HEK293T (cell line): ENCODE measurements around the gene DDAH1.

Experiments
- BHLHE40 ChIP-seq: fragments of 450-650 bp; IDR thresholded peaks from 2 replicates; pipeline ENCODE4 v1.6.1; 2016; ENCODE audit warnings: mild to moderate bottlenecking, moderate library complexity, borderline replicate concordance
- CTBP1 ChIP-seq: fragments of 450-650 bp; IDR thresholded peaks from 2 replicates; pipeline ENCODE4 v1.6.1; 2016; ENCODE audit warnings: borderline replicate concordance
- ELF4 ChIP-seq: fragments of 450-650 bp; IDR thresholded peaks from 2 replicates; pipeline ENCODE4 v1.6.1; 2017; ENCODE audit warnings: antibody characterized with exemption
- FOXA1 ChIP-seq: fragments of 450-650 bp; IDR thresholded peaks from 2 replicates; pipeline ENCODE4 v1.6.1; 2016; ENCODE audit warnings: mild to moderate bottlenecking
- FOXK2 ChIP-seq: fragments of 450-650 bp; IDR thresholded peaks from 2 replicates; pipeline ENCODE4 v1.6.1; 2016; ENCODE audit warnings: mild to moderate bottlenecking
- FOXM1 ChIP-seq: fragments of 450-650 bp; IDR thresholded peaks from 2 replicates; pipeline ENCODE4 v1.6.1; 2017; ENCODE audit warnings: mild to moderate bottlenecking, borderline replicate concordance
- HDGF ChIP-seq: fragments of 450-650 bp; IDR thresholded peaks from 2 replicates; pipeline ENCODE4 v1.6.1; 2017; ENCODE audit warnings: antibody characterized with exemption, borderline replicate concordance
- L3MBTL2 ChIP-seq: fragments of 450-650 bp; conservative IDR thresholded peaks from 2 replicates; pipeline ENCODE4 v1.6.1; 2016; ENCODE audit warnings: mild to moderate bottlenecking
- NFRKB ChIP-seq: fragments of 450-650 bp; IDR thresholded peaks from 2 replicates; pipeline ENCODE4 v1.6.1; 2016; ENCODE audit warnings: mild to moderate bottlenecking, moderate library complexity
- SP1 ChIP-seq: fragments of 450-650 bp; IDR thresholded peaks from 2 replicates; pipeline ENCODE4 v1.6.1; 2017
- SUZ12 ChIP-seq: fragments of 450-650 bp; IDR thresholded peaks from 2 replicates; pipeline ENCODE4 v1.6.1; 2016; ENCODE audit warnings: mild to moderate bottlenecking
- TARDBP ChIP-seq: fragments of 450-650 bp; IDR thresholded peaks from 2 replicates; pipeline ENCODE4 v1.6.1; 2016
- ZNF384 ChIP-seq: fragments of 450-650 bp; IDR thresholded peaks from 2 replicates; pipeline ENCODE4 v1.6.1; 2016

- no peak for TF ChIP-seq ELF4
- TF ChIP-seq SP1: no peak
- no peak for TF ChIP-seq FOXM1
- TF ChIP-seq L3MBTL2: no peak
- TF ChIP-seq FOXA1: no peak
- TF ChIP-seq FOXK2: no peak
- no peak for TF ChIP-seq ZNF384
- TF ChIP-seq HDGF: no peak
- no peak for TF ChIP-seq BHLHE40
- TF ChIP-seq SUZ12: no peak
- no peak for TF ChIP-seq TARDBP
- no peak for TF ChIP-seq NFRKB
- no peak for TF ChIP-seq CTBP1
Measured at GRCh38 chr1:85396194-85396593, 68.8 kb downstream of the DDAH1 start.
